ENCODE measurements around the gene SLC16A2. TPM values are rescaled to one million over a fixed set of nuclear protein-coding genes. Genes with fewer than 3 reads are reported as not detected.

SLC16A2 gene
- polyA plus RNA-seq, result 1.4 and 2.4 TPM in 2 replicates

GRCh38 chrX:74421036-74421739 lies at the start of gene SLC16A2:
TSS of gene SLC16A2 (plus strand) at chrX:74421493. CDS start at chrX:74421638, 145 bp downstream.

Other genes starting within 250 kb of the SLC16A2 start
- gene ZCCHC13, start 117.3 kb upstream of the SLC16A2 start, polyA plus RNA-seq, result not detected in 2 replicates
- gene RLIM, start 193.1 kb downstream of the SLC16A2 start, polyA plus RNA-seq, result 14.2 and 25.7 TPM in 2 replicates